ENCODE data around the gene FN1.

Gene FN1

GRCh38 chr2:215324811-215325210 lies 111.1 kb downstream of the FN1 start:
- DNase-seq, result no peak

GRCh38 chr2:215320679-215321078 lies 115.2 kb downstream of the FN1 start:
- no peak for DNase-seq

GRCh38 chr2:215320102-215320501 lies 115.8 kb downstream of the FN1 start:
- DNase-seq, result no peak

GRCh38 chr2:215319500-215319899 lies 116.4 kb downstream of the FN1 start:
- no peak for DNase-seq

GRCh38 chr2:215316336-215316735 lies 119.5 kb downstream of the FN1 start:
- DNase-seq, result no peak

- no peak for DNase-seq
Observed at GRCh38 chr2:215315301-215315700, 120.6 kb downstream of the FN1 start.

GRCh38 chr2:215314896-215315295 lies 121.0 kb downstream of the FN1 start:
- no peak for DNase-seq

DNA sequence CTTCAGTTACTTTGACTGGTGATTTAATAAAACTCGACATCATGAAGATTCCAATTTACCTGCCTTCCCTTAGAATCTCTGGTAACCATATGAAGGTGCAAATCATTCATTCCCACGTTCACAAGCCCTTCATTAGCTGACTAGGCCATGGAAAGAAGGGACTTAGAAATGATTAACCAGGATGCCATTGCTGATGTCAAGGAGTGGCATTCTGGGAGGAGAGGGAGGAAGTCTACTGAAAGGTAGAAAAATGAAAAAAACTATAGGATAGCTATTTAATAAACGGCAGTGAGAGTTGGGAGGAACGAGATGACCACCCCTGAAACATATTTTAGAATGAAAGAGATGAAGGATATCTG lies 122.6 kb downstream of the FN1 start:
- no peak for DNase-seq

GRCh38 chr2:215311625-215312396 lies 124.1 kb downstream of the FN1 start, which contains the start of gene ATIC:
TSS of gene ATIC (plus strand) at chr2:215312059. CDS start at chr2:215312143, 84 bp downstream.
- DNase-seq, result peak; percentile 94

DNA sequence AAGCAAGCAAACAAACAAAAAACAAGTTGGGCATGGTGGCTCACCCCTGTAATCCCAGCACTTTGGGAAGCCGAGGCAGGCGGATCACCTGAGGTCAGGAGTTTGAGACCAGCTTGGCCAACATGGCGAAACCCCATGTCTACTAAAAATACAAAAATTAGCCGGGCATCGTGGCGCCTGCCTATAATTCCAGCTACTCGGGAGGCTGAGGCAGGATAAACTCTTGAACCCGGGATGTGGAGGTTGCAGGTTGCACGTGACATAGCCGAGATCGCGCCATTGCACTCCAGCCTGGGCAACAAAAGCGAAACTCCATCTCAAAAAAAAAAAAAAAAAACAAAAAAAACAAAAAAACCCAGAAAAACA lies 124.6 kb downstream of the FN1 start:
- peak; percentile 30 for DNase-seq
